Activated T-helper 1 cell treated with anti-CD3 and anti-CD28 coated beads, Interleukin-12 subunit alpha, Interleukin-12 subunit beta, Interleukin-2, Interleukin-4 antibody, amounts not matched to agents 30 ng/mL and 10 ng/mL and 1 ng/mL, durations not matched to agents 14 hours and 24 hours and 36 hours (primary cell): Measurements from ENCODE around the gene FAM234B. TPM values are rescaled to one million over a fixed set of nuclear protein-coding genes. Genes with fewer than 3 reads are reported as not detected.

ENCODE experiments used
- DNase-seq: peaks from one replicate; pipeline ENCODE4 v3.0.0; 2021; ENCODE audit warnings: low spot score
- H3K27ac Mint-ChIP-seq: one replicate; pipeline ENCODE4 v1.8.0; 2021; ENCODE audit warnings: mild to moderate bottlenecking, mixed read lengths
- H3K27me3 Mint-ChIP-seq: one replicate; pipeline ENCODE4 v1.8.0; 2022; ENCODE audit warnings: mild to moderate bottlenecking, moderate library complexity, mixed read lengths; ENCODE audit not compliant: insufficient read depth
- H3K36me3 Mint-ChIP-seq: one replicate; pipeline ENCODE4 v1.8.0; 2021; ENCODE audit warnings: low read depth, mixed read lengths
- H3K4me1 Mint-ChIP-seq: one replicate; pipeline ENCODE4 v1.8.0; 2021; ENCODE audit warnings: low read depth, mixed read lengths
- H3K4me3 Mint-ChIP-seq: one replicate; pipeline ENCODE4 v1.8.0; 2021; ENCODE audit warnings: mild to moderate bottlenecking, moderate library complexity, mixed read lengths
- H3K9me3 Mint-ChIP-seq: one replicate; pipeline ENCODE4 v1.8.0; 2021; ENCODE audit warnings: mixed read lengths
- intact Hi-C: fragments of 100-400 bp; cut with micrococcal nuclease; formaldehyde crosslinking; loops from one replicate; pipeline ENCODE4 v1.15.1; 2024
- total RNA-seq: library from RNA; stranded (reverse); gene quantifications from 2 replicates; pipeline ENCODE4 v1.2.3, GENCODE V29; 2022

Gene FAM234B
- total RNA-seq, 1 donor from 2014 or later: 6.0 TPM

DNA sequence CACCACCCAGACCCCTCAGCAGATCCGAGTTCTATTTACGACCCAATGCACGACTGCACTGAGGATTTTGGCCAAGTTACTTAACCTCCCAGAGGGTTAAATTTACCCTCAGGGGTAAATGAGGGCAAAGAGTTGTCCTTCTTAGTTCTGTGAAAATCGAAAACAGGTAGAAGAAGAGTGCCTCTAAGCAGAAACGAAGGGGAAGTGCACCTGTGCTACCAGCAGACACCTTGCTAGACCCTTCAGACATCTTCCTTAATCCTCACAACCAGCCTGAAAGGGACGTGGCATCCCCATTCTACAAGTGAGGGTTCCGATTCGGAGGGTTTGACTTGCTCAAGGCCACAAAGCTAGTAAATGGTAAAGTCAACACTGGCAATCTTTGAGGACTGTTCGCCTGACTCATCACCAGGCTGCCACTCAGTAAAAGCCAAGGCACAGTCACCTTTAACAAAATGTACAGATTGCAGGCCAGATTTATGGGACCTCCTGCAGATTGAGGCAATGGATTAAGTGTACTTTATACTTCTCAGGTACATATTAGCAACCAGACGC, 57.7 kb downstream of the FAM234B start:
- Mint-ChIP-seq H3K9me3 (no peaks in the 10 kb centered on the region), H3K27me3 (peaks cover 9% of the 10 kb centered on the region), H3K4me1 (peaks cover 43% of the 10 kb centered on the region), H3K27ac (peak overlapping the region; percentile 55), H3K36me3 (no peaks in the 10 kb centered on the region), H3K4me3 (peak overlapping the region; percentile 71)
- DNase-seq: no peak
- intact Hi-C loops: loop anchor here (1.0 to 10.0 kb wide), 7 partner anchors 58 to 747 kb away; partner anchors contain the start of genes BORCS5, DDX47, EMP1 and FAM234B

GRCh38 chr12:13102461-13103195, 58.4 kb downstream of the FAM234B start:
- H3K4me1 Mint-ChIP-seq: peaks cover 41% of the 10 kb centered on the region
- H3K36me3 Mint-ChIP-seq: no peaks in the 10 kb centered on the region
- no peaks in the 10 kb centered on the region for H3K9me3 Mint-ChIP-seq
- intact Hi-C loops: loop anchor here (5.0 to 10.0 kb wide), 3 partner anchors 240 to 748 kb away; partner anchors contain the start of genes BORCS5, DDX47 and MANSC1
- no peak overlapping the region for H3K4me3 Mint-ChIP-seq
- no peak for DNase-seq
- H3K27ac Mint-ChIP-seq: peak overlapping the region; percentile 55
- peaks cover 12% of the 10 kb centered on the region for H3K27me3 Mint-ChIP-seq

DNA sequence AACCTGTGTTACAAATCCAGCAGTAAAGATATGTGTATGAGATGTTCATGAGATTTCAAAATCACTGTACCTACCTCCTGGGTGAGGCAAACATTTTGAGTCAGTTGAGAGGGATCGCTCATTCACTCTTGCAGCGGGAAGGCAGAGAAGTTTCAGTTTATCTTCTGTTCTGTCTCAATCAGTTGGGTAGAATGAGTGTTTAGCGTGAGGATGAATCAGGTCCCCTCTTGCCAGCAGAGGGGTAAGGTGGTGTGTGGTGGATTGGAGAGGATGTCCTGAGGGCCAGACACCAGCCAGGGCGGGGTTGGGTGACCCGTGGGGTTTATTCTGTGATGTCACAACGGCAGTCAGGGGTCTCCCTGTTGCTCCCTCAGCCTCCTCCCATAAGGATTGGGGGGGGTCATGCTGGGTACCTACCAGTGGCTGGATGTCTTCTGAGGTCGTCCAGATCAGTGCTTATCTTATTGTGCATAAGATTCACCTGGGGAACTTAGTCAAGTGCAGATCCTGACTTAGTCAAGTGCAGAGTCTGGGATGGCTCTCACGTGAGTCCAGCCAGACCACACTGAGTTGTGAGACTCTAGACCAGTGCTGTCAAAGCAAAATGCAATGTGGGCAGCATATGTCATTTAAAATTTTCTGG, 59.3 kb downstream of the FAM234B start, which contains the start of gene GSG1:
TSS of gene GSG1 (minus strand) at position 277 of the 643 bp plus-strand sequence. CDS start at position 122, 155 bp downstream.
- no peaks in the 10 kb centered on the region for H3K9me3 Mint-ChIP-seq
- H3K27me3 Mint-ChIP-seq: peaks cover 16% of the 10 kb centered on the region
- H3K4me1 Mint-ChIP-seq: peaks cover 32% of the 10 kb centered on the region
- no peaks in the 10 kb centered on the region for H3K36me3 Mint-ChIP-seq
- DNase-seq: no peak
- H3K27ac Mint-ChIP-seq: peak within 1 kb of the TSS; percentile 55
- H3K4me3 Mint-ChIP-seq: no peak within 1 kb of the TSS
- intact Hi-C loops: loop anchor here (5.0 to 10.0 kb wide), 3 partner anchors 239 to 749 kb away; partner anchors contain the start of genes BORCS5, DDX47 and MANSC1

DNA sequence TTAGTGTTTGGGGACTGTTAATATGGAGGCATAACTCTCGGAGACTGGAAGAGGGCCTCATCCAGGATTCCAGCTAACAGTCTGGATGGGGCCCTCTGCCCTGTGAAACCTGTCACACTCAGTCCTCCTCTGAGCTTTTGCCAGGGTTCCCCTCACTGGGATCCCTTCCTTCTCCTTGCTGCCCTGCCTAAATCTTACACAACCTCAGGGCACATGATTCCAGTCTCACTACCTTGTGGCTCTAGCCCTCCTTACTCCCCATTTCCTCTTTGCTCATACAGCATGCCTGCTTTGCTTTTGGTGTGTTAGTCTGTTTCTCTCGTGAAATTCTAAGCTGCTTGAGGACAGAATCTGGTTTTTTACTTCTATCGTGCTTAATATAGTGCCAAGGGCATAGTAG, 60.2 kb downstream of the FAM234B start:
- Mint-ChIP-seq H3K4me3 (no peak overlapping the region), H3K36me3 (no peaks in the 10 kb centered on the region), H3K9me3 (no peaks in the 10 kb centered on the region), H3K4me1 (peaks cover 23% of the 10 kb centered on the region), H3K27ac (no peak overlapping the region), H3K27me3 (peaks cover 19% of the 10 kb centered on the region)
- no peak for DNase-seq
- intact Hi-C loops: loop anchor here (5.0 to 10.0 kb wide), 3 partner anchors 238 to 750 kb away; partner anchors contain the start of genes BORCS5, DDX47 and MANSC1

DNA sequence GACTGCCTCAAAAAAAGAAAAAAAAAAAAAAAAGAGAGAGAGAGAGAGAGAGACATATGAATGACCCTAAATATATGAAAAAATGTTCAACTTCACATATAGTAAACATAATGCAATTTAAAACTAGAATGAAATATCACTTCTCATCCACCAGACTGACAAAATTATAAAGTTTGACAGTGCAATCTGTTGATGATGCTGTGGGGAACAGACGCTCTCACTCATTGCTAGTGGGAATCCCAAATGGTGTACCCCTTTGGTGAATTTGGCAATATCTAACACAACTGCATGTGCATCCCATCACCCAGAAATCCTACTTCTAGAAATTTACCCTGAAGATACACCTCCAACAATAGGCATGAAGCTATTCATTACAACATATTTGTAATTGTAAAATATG, 61.6 kb downstream of the FAM234B start:
- peaks cover 25% of the 10 kb centered on the region for H3K27me3 Mint-ChIP-seq
- no peak overlapping the region for H3K27ac Mint-ChIP-seq
- no peaks in the 10 kb centered on the region for H3K36me3 Mint-ChIP-seq
- H3K4me3 Mint-ChIP-seq: no peak overlapping the region
- DNase-seq: no peak
- peaks cover 12% of the 10 kb centered on the region for H3K4me1 Mint-ChIP-seq
- no peaks in the 10 kb centered on the region for H3K9me3 Mint-ChIP-seq
- intact Hi-C loops: loop anchor here (10.0 kb wide), 2 partner anchors 291 to 751 kb away; partner anchors contain the start of genes BORCS5, DDX47 and MANSC1

DNA sequence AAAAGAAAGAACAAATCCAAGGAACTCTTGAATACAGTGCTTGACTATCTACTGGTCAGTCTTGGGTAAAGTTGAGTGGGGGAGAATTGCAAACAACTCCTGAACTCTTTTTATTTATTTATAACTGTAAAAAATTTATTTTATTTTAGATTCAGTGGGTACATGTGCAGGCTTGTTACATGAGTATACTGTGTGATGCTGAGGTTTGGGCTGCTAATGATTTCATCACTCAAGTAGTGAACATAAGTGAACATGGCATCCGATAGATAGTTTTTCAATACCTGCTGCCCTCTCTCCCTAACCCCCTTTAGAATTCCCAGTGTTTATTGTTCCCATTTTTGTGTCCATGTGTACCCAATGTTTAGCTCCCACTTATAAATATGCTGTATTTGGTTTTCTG, 62.5 kb downstream of the FAM234B start:
- Mint-ChIP-seq H3K4me3 (no peak overlapping the region), H3K9me3 (no peaks in the 10 kb centered on the region), H3K36me3 (no peaks in the 10 kb centered on the region), H3K4me1 (peaks cover 10% of the 10 kb centered on the region), H3K27me3 (peaks cover 27% of the 10 kb centered on the region), H3K27ac (no peak overlapping the region)
- DNase-seq: no peak
- intact Hi-C loops: loop anchor here (10.0 kb wide), 2 partner anchors 292 to 752 kb away; partner anchors contain the start of genes BORCS5, DDX47 and MANSC1

- H3K36me3 Mint-ChIP-seq: no peaks in the 10 kb centered on the region
- H3K27me3 Mint-ChIP-seq: peaks cover 36% of the 10 kb centered on the region
- no peak overlapping the region for H3K27ac Mint-ChIP-seq
- intact Hi-C loops: no loop called here
- no peaks in the 10 kb centered on the region for H3K4me1 Mint-ChIP-seq
- no peaks in the 10 kb centered on the region for H3K9me3 Mint-ChIP-seq
- no peak overlapping the region for H3K4me3 Mint-ChIP-seq
- no peak for DNase-seq
Observed at GRCh38 chr12:13112968-13113367, 68.8 kb downstream of the FAM234B start.

DNA sequence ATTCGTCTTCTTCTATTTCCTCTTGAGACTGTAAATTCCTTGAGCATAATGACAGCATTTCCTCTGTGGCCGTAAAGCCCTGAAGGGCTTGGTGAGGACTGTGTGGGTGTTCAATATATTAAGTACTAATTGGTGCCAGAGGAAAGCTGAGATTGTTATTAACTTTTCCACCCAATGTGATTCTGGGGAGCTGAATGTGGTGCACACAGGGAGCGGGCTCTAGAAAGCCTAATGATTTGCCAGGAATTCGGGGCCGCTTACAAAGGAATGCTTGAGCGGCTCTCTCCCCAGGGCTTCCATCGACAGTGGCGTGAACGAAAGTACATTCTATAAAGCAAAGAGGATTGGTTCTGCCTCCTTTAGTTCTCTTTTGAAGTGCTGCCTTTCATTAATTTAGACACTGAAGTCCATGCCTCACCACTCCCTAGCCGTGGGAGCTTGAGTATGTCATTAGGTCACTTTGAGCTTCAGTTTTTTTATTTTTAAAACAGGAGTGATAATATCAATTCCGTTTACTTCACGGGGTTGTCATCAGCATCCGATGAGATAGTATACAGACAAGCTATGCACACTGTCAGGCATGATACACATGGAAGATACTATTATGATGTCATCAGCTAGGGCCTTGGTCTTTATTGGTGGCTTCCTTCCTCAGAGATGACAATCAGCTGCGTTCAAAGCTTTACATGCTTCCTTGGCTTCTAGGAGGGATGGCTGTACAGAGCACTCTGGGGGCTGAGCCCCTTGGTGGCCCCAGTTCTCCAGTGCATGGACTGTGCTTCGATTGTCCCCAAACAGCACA, 70.3 kb downstream of the FAM234B start:
- H3K27me3 Mint-ChIP-seq: peaks cover 30% of the 10 kb centered on the region
- intact Hi-C loops: no loop called here
- H3K9me3 Mint-ChIP-seq: no peaks in the 10 kb centered on the region
- H3K4me3 Mint-ChIP-seq: no peak overlapping the region
- DNase-seq: no peak
- no peak overlapping the region for H3K27ac Mint-ChIP-seq
- no peaks in the 10 kb centered on the region for H3K4me1 Mint-ChIP-seq
- H3K36me3 Mint-ChIP-seq: no peaks in the 10 kb centered on the region

GRCh38 chr12:13116259-13116658, 72.1 kb downstream of the FAM234B start:
- intact Hi-C loops: no loop called here
- no peaks in the 10 kb centered on the region for H3K9me3 Mint-ChIP-seq
- peaks cover 24% of the 10 kb centered on the region for H3K27me3 Mint-ChIP-seq
- no peak overlapping the region for H3K4me3 Mint-ChIP-seq
- H3K36me3 Mint-ChIP-seq: no peaks in the 10 kb centered on the region
- no peak for DNase-seq
- no peak overlapping the region for H3K27ac Mint-ChIP-seq
- H3K4me1 Mint-ChIP-seq: no peaks in the 10 kb centered on the region

DNA sequence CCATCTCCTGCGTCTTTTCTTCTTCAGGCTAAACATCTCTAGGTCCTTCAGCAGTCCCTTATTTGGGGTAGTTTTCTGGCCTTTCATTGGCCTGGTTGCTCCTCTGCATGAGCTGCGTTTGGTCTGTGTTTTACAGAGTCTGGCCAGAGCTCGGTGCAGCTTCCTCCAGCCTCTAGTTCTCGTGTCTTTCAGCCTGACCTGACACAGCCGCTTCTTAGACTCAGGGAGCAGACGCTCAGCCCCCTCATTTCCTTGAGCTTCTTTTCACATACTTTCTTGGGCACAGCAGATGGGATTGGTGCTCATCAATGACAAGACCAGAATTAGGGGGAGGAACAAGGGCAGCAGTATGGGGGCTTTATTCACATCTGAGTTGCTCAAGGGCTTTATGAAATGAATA, 72.8 kb downstream of the FAM234B start:
- H3K36me3 Mint-ChIP-seq: no peaks in the 10 kb centered on the region
- intact Hi-C loops: no loop called here
- no peak overlapping the region for H3K4me3 Mint-ChIP-seq
- no peak overlapping the region for H3K27ac Mint-ChIP-seq
- DNase-seq: no peak
- no peaks in the 10 kb centered on the region for H3K9me3 Mint-ChIP-seq
- H3K27me3 Mint-ChIP-seq: peaks cover 19% of the 10 kb centered on the region
- H3K4me1 Mint-ChIP-seq: no peaks in the 10 kb centered on the region

- intact Hi-C loops: no loop called here
- no peaks in the 10 kb centered on the region for H3K36me3 Mint-ChIP-seq
- no peak overlapping the region for H3K27ac Mint-ChIP-seq
- H3K27me3 Mint-ChIP-seq: peaks cover 14% of the 10 kb centered on the region
- no peak overlapping the region for H3K4me3 Mint-ChIP-seq
- DNase-seq: no peak
- H3K4me1 Mint-ChIP-seq: no peaks in the 10 kb centered on the region
- H3K9me3 Mint-ChIP-seq: no peaks in the 10 kb centered on the region
Observed at GRCh38 chr12:13119826-13120225, 75.6 kb downstream of the FAM234B start.

GRCh38 chr12:13120413-13120812, 76.2 kb downstream of the FAM234B start:
- peaks cover 16% of the 10 kb centered on the region for H3K27me3 Mint-ChIP-seq
- H3K4me1 Mint-ChIP-seq: no peaks in the 10 kb centered on the region
- intact Hi-C loops: no loop called here
- DNase-seq: no peak
- H3K27ac Mint-ChIP-seq: no peak overlapping the region
- no peaks in the 10 kb centered on the region for H3K36me3 Mint-ChIP-seq
- H3K4me3 Mint-ChIP-seq: no peak overlapping the region
- no peaks in the 10 kb centered on the region for H3K9me3 Mint-ChIP-seq
